GM10266 (cell line): ENCODE data around the gene PIP5K1B.

ENCODE experiments used
- DNase-seq: peaks from one replicate; pipeline ENCODE4 v3.0.0; 2012; ENCODE audit errors: extremely low spot score
- CTCF ChIP-seq: IDR thresholded peaks from 2 replicates; pipeline ENCODE4 v1.5.1; 2012; ENCODE audit warnings: mild to moderate bottlenecking, low read depth; ENCODE audit not compliant: control insufficient read depth, insufficient read depth; ENCODE audit errors: missing control alignments

PIP5K1B gene

GRCh38 chr9:68733021-68733405, 28.0 kb downstream of the PIP5K1B start:
- no peak for TF ChIP-seq CTCF
- no peak for DNase-seq

- TF ChIP-seq CTCF, result no peak
- DNase-seq, result no peak
These were observed 33.3 kb downstream of the PIP5K1B start for GRCh38 chr9:68738358-68738757.

- DNase-seq, result no peak
- TF ChIP-seq CTCF, result no peak
These were observed 34.7 kb downstream of the PIP5K1B start for GRCh38 chr9:68739621-68740174.

- no peak for DNase-seq
- no peak for TF ChIP-seq CTCF
These were observed 35.5 kb downstream of the PIP5K1B start for GRCh38 chr9:68740561-68740960.

- no peak for TF ChIP-seq CTCF
- DNase-seq, result no peak
These were observed 36.2 kb downstream of the PIP5K1B start for GRCh38 chr9:68741234-68741633.

- no peak for TF ChIP-seq CTCF
- DNase-seq, result no peak
These were observed 36.8 kb downstream of the PIP5K1B start for GRCh38 chr9:68741704-68742332.

GRCh38 chr9:68742333-68742730, 37.3 kb downstream of the PIP5K1B start:
- no peak for DNase-seq
- no peak for TF ChIP-seq CTCF
